Activated T-cell treated with anti-CD3 and anti-CD28 coated beads, Interleukin-2, amount 50 U/mL, for 24 hours (primary cell): ENCODE data around the gene SIX2.
A peak's percentile ranks its signal among the peaks of the same experiment; 100 is the strongest.

Source experiments
- DNase-seq: peaks from one replicate; pipeline ENCODE4 v3.0.0-alpha.2; 2020
- H3K27ac Mint-ChIP-seq: 2 replicates; pipeline ENCODE4 v1.8.0; 2020; ENCODE audit warnings: mild to moderate bottlenecking, mixed read lengths
- H3K27me3 Mint-ChIP-seq: 2 replicates; pipeline ENCODE4 v1.8.0; 2020; ENCODE audit warnings: mixed read lengths
- H3K36me3 Mint-ChIP-seq: 2 replicates; pipeline ENCODE4 v1.8.0; 2020; ENCODE audit warnings: low read depth, mixed read lengths
- H3K4me1 Mint-ChIP-seq: 2 replicates; pipeline ENCODE4 v1.8.0; 2020; ENCODE audit warnings: low read depth, mixed read lengths
- H3K4me3 Mint-ChIP-seq: 2 replicates; pipeline ENCODE4 v1.8.0; 2020; ENCODE audit warnings: mild to moderate bottlenecking, moderate library complexity, mixed read lengths
- H3K9me3 Mint-ChIP-seq: 2 replicates; pipeline ENCODE4 v1.8.0; 2020; ENCODE audit warnings: mixed read lengths

Gene SIX2

GRCh38 chr2:45000921-45001868 lies 8.1 kb downstream of the SIX2 start:
- peaks cover 30% of the 10 kb centered on the region for H3K4me1 Mint-ChIP-seq
- peaks cover 91% of the 10 kb centered on the region for H3K27me3 Mint-ChIP-seq
- no peak for DNase-seq
- no peaks in the 10 kb centered on the region for H3K36me3 Mint-ChIP-seq
- H3K27ac Mint-ChIP-seq = no peak overlapping the region
- H3K9me3 Mint-ChIP-seq = no peaks in the 10 kb centered on the region
- peak overlapping the region; percentile 55 for H3K4me3 Mint-ChIP-seq

GRCh38 chr2:45000341-45000901 lies 8.8 kb downstream of the SIX2 start:
- no peaks in the 10 kb centered on the region for H3K36me3 Mint-ChIP-seq
- H3K9me3 Mint-ChIP-seq = no peaks in the 10 kb centered on the region
- H3K27me3 Mint-ChIP-seq = peaks cover 91% of the 10 kb centered on the region
- no peak overlapping the region for H3K27ac Mint-ChIP-seq
- H3K4me1 Mint-ChIP-seq = peaks cover 27% of the 10 kb centered on the region
- peak overlapping the region; percentile 55 for H3K4me3 Mint-ChIP-seq
- peak; percentile 31 for DNase-seq

- no peaks in the 10 kb centered on the region for H3K36me3 Mint-ChIP-seq
- H3K27ac Mint-ChIP-seq = no peak overlapping the region
- peaks cover 88% of the 10 kb centered on the region for H3K27me3 Mint-ChIP-seq
- no peak overlapping the region for H3K4me3 Mint-ChIP-seq
- H3K9me3 Mint-ChIP-seq = no peaks in the 10 kb centered on the region
- H3K4me1 Mint-ChIP-seq = peaks cover 21% of the 10 kb centered on the region
- DNase-seq = no peak
Measured at GRCh38 chr2:44999540-44999939, 9.7 kb downstream of the SIX2 start.

- Mint-ChIP-seq H3K36me3 (no peaks in the 10 kb centered on the region), H3K4me3 (no peak overlapping the region), H3K27ac (no peak overlapping the region), H3K9me3 (no peaks in the 10 kb centered on the region), H3K4me1 (peaks cover 15% of the 10 kb centered on the region), H3K27me3 (peaks cover 86% of the 10 kb centered on the region)
- DNase-seq = no peak
Measured at GRCh38 chr2:44997963-44998362, 11.3 kb downstream of the SIX2 start.

- Mint-ChIP-seq H3K9me3 (peaks cover 6% of the 10 kb centered on the region), H3K27me3 (peaks cover 83% of the 10 kb centered on the region), H3K4me3 (no peak overlapping the region), H3K36me3 (no peaks in the 10 kb centered on the region), H3K4me1 (peaks cover 6% of the 10 kb centered on the region), H3K27ac (no peak overlapping the region)
- no peak for DNase-seq
Measured at GRCh38 chr2:44996356-44996755, 12.9 kb downstream of the SIX2 start.

GRCh38 chr2:44994377-44994776 lies 14.9 kb downstream of the SIX2 start:
- no peak overlapping the region for H3K4me3 Mint-ChIP-seq
- peaks cover 6% of the 10 kb centered on the region for H3K9me3 Mint-ChIP-seq
- DNase-seq = no peak
- peaks cover 80% of the 10 kb centered on the region for H3K27me3 Mint-ChIP-seq
- H3K27ac Mint-ChIP-seq = no peak overlapping the region
- H3K36me3 Mint-ChIP-seq = no peaks in the 10 kb centered on the region
- no peaks in the 10 kb centered on the region for H3K4me1 Mint-ChIP-seq

- peaks cover 62% of the 10 kb centered on the region for H3K27me3 Mint-ChIP-seq
Measured at GRCh38 chr2:44989176-44989575, 20.1 kb downstream of the SIX2 start.

GRCh38 chr2:44983836-44984604 lies 25.2 kb downstream of the SIX2 start:
- H3K27me3 Mint-ChIP-seq = peaks cover 41% of the 10 kb centered on the region
- no peak overlapping the region for H3K4me3 Mint-ChIP-seq
- H3K9me3 Mint-ChIP-seq = peaks cover 2% of the 10 kb centered on the region
- no peak overlapping the region for H3K27ac Mint-ChIP-seq
- DNase-seq = no peak
- H3K4me1 Mint-ChIP-seq = peaks cover 2% of the 10 kb centered on the region
- H3K36me3 Mint-ChIP-seq = no peaks in the 10 kb centered on the region

More at GRCh38 chr2:44989176-44989575, 20.1 kb downstream of the SIX2 start:
- Mint-ChIP-seq H3K4me3 (no peak overlapping the region), H3K9me3 (peaks cover 7% of the 10 kb centered on the region), H3K4me1 (no peaks in the 10 kb centered on the region), H3K36me3 (no peaks in the 10 kb centered on the region), H3K27ac (no peak overlapping the region)
- DNase-seq = no peak

- Mint-ChIP-seq H3K27ac (no peak overlapping the region), H3K9me3 (no peaks in the 10 kb centered on the region), H3K36me3 (no peaks in the 10 kb centered on the region), H3K27me3 (peaks cover 39% of the 10 kb centered on the region), H3K4me1 (peaks cover 2% of the 10 kb centered on the region), H3K4me3 (no peak overlapping the region)
- peak; percentile 73 for DNase-seq
Measured at GRCh38 chr2:44981714-44982108, 27.5 kb downstream of the SIX2 start.

GRCh38 chr2:44980751-44981713 lies 28.2 kb downstream of the SIX2 start:
- Mint-ChIP-seq H3K27ac (no peak overlapping the region), H3K36me3 (no peaks in the 10 kb centered on the region), H3K9me3 (no peaks in the 10 kb centered on the region), H3K4me3 (no peak overlapping the region), H3K27me3 (peaks cover 32% of the 10 kb centered on the region), H3K4me1 (peaks cover 2% of the 10 kb centered on the region)
- DNase-seq = no peak

- no peaks in the 10 kb centered on the region for H3K36me3 Mint-ChIP-seq
- H3K4me3 Mint-ChIP-seq = no peak overlapping the region
- H3K4me1 Mint-ChIP-seq = peaks cover 2% of the 10 kb centered on the region
- H3K9me3 Mint-ChIP-seq = no peaks in the 10 kb centered on the region
- H3K27me3 Mint-ChIP-seq = peaks cover 31% of the 10 kb centered on the region
- no peak overlapping the region for H3K27ac Mint-ChIP-seq
- no peak for DNase-seq
Measured at GRCh38 chr2:44979581-44979980, 29.7 kb downstream of the SIX2 start.

- H3K27ac Mint-ChIP-seq = no peak overlapping the region
- H3K4me1 Mint-ChIP-seq = peaks cover 3% of the 10 kb centered on the region
- H3K36me3 Mint-ChIP-seq = no peaks in the 10 kb centered on the region
- no peak for DNase-seq
- peaks cover 17% of the 10 kb centered on the region for H3K27me3 Mint-ChIP-seq
- no peak overlapping the region for H3K4me3 Mint-ChIP-seq
- no peaks in the 10 kb centered on the region for H3K9me3 Mint-ChIP-seq
Measured at GRCh38 chr2:44975571-44976450, 33.4 kb downstream of the SIX2 start.

- no peak for DNase-seq
- no peaks in the 10 kb centered on the region for H3K9me3 Mint-ChIP-seq
- peaks cover 3% of the 10 kb centered on the region for H3K4me1 Mint-ChIP-seq
- H3K36me3 Mint-ChIP-seq = no peaks in the 10 kb centered on the region
- no peak overlapping the region for H3K4me3 Mint-ChIP-seq
- H3K27ac Mint-ChIP-seq = no peak overlapping the region
- H3K27me3 Mint-ChIP-seq = peaks cover 19% of the 10 kb centered on the region
Measured at GRCh38 chr2:44974064-44974715, 35.1 kb downstream of the SIX2 start.
